Activated T-helper 1 cell treated with anti-CD3 and anti-CD28 coated beads, Interleukin-12 subunit alpha, Interleukin-12 subunit beta, Interleukin-2, Interleukin-4 antibody, amounts not matched to agents 30 ng/mL and 10 ng/mL and 1 ng/mL, durations not matched to agents 14 hours and 24 hours and 36 hours (primary cell): Measurements from ENCODE around the gene PDE4D. TPM values are rescaled to one million over a fixed set of nuclear protein-coding genes. Genes with fewer than 3 reads are reported as not detected.

Experiments
- DNase-seq: peaks from one replicate; pipeline ENCODE4 v3.0.0; 2021; ENCODE audit warnings: low spot score
- H3K27ac Mint-ChIP-seq: one replicate; pipeline ENCODE4 v1.8.0; 2021; ENCODE audit warnings: mild to moderate bottlenecking, mixed read lengths
- H3K27me3 Mint-ChIP-seq: one replicate; pipeline ENCODE4 v1.8.0; 2022; ENCODE audit warnings: mild to moderate bottlenecking, moderate library complexity, mixed read lengths; ENCODE audit not compliant: insufficient read depth
- H3K36me3 Mint-ChIP-seq: one replicate; pipeline ENCODE4 v1.8.0; 2021; ENCODE audit warnings: low read depth, mixed read lengths
- H3K4me1 Mint-ChIP-seq: one replicate; pipeline ENCODE4 v1.8.0; 2021; ENCODE audit warnings: low read depth, mixed read lengths
- H3K4me3 Mint-ChIP-seq: one replicate; pipeline ENCODE4 v1.8.0; 2021; ENCODE audit warnings: mild to moderate bottlenecking, moderate library complexity, mixed read lengths
- H3K9me3 Mint-ChIP-seq: one replicate; pipeline ENCODE4 v1.8.0; 2021; ENCODE audit warnings: mixed read lengths
- intact Hi-C: fragments of 100-400 bp; cut with micrococcal nuclease; formaldehyde crosslinking; loops from one replicate; pipeline ENCODE4 v1.15.1; 2024
- total RNA-seq: library from RNA; stranded (reverse); gene quantifications from 2 replicates; pipeline ENCODE4 v1.2.3, GENCODE V29; 2022

Gene PDE4D
- total RNA-seq, 1 donor from 2014 or later: 50.6 TPM

DNA sequence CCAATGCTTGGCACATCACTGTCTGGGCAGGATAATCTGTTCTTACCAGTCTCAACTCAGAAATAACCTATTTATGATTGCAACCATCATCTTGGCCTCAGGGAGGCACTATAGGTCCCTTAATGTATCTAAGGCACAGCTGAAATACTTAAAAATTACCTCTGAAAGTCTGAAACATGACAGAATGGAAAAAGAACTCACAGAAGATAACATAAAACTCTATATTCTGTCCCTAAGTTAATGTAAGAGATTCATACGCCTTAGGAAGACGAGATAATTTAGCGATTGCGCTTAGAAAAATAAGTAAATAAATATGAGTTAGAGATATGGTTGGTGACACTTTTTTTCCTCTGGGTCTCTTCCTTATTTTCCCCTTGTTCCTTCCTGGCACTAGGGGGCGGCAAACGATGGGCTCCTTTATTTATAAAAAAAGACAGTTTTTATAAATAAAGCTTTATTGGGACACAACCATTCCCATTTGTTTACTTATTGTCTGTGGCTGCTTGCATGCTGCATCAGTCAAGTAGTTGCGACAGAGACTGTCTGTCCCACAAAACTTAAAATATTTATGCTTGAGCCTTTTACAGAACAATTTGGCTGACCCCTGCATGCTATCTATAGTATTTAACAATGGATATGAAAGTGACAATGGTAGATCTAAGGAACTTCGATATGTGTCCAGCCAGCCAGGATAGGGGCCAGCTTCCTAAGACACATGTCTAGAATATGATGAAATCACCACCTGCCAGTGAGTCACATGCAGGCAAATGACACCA, 79.6 kb downstream of the PDE4D start:
- intact Hi-C loops: loop anchor here (2.0 to 5.0 kb wide), 2 partner anchors 347 to 568 kb away; no protein-coding TSS in a partner anchor
- H3K27ac Mint-ChIP-seq: no peak overlapping the region
- H3K4me3 Mint-ChIP-seq: no peak overlapping the region
- no peaks in the 10 kb centered on the region for H3K36me3 Mint-ChIP-seq
- peaks cover 17% of the 10 kb centered on the region for H3K27me3 Mint-ChIP-seq
- DNase-seq: no peak
- H3K9me3 Mint-ChIP-seq: no peaks in the 10 kb centered on the region
- peaks cover 5% of the 10 kb centered on the region for H3K4me1 Mint-ChIP-seq

DNA sequence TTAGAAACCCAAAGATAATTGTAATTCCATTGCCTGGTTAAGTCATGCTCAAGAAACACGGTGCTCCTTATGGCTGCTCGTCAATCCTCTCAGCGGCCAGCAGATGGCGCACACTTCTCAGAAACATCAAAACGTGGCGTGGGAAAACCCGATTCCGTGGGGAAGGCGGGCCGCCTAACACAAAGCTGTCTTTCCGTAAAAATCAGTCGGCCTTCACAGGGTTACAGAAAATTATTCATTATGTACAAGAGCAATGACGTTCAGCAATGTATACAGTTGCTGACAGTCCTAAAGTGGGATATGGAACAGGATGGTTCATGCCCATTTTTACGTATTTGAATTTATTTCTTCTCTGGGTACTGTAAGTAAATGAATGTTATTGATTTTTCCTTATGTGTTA, 83.5 kb downstream of the PDE4D start:
- Mint-ChIP-seq H3K4me1 (peaks cover 5% of the 10 kb centered on the region), H3K27ac (no peak overlapping the region), H3K27me3 (peaks cover 23% of the 10 kb centered on the region), H3K4me3 (no peak overlapping the region), H3K36me3 (no peaks in the 10 kb centered on the region), H3K9me3 (no peaks in the 10 kb centered on the region)
- intact Hi-C loops: loop anchor here (1.0 to 5.0 kb wide), 3 partner anchors 477 to 858 kb away; no protein-coding TSS in a partner anchor
- DNase-seq: peak; percentile 36

GRCh38 chr5:59807806-59808205, 85.7 kb downstream of the PDE4D start:
- Mint-ChIP-seq H3K9me3 (no peaks in the 10 kb centered on the region), H3K36me3 (no peaks in the 10 kb centered on the region), H3K27ac (no peak overlapping the region), H3K27me3 (peaks cover 25% of the 10 kb centered on the region), H3K4me3 (no peak overlapping the region), H3K4me1 (peaks cover 5% of the 10 kb centered on the region)
- DNase-seq: no peak
- intact Hi-C loops: loop anchor here (10.0 kb wide), 1 partner anchor 923 kb away; no protein-coding TSS in a partner anchor

DNA sequence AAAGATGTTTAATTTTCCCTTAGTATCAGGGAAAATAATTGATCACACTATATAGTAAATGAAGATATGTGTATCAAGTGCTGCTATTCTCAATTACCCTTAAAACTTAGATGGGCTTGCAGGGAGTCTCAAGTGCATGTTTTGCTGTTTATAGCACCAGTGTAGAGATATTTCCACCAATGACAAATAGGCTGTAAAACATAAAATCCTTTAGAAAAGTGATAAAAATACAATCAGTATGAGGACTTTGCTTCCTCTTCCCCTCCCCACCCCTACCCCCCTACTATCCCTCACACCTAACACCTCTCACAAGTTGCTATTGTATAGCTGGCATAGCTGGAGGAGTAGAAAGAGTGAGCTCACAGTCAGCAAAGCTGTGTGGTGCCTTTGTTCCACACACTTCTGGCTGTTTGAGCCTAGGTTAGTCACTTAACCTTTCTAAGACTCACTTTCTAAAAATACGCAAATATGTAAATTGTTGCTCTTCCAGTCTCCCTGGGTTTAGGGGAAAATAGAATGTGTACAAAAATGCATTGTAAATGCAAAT, 93.1 kb downstream of the PDE4D start:
- Mint-ChIP-seq H3K4me1 (no peaks in the 10 kb centered on the region), H3K4me3 (no peak overlapping the region), H3K27ac (no peak overlapping the region), H3K9me3 (no peaks in the 10 kb centered on the region), H3K27me3 (peaks cover 11% of the 10 kb centered on the region), H3K36me3 (no peaks in the 10 kb centered on the region)
- intact Hi-C loops: loop anchor here (1.0 to 10.0 kb wide), 7 partner anchors 78 to 916 kb away; no protein-coding TSS in a partner anchor
- no peak for DNase-seq

GRCh38 chr5:59799668-59800346, 93.7 kb downstream of the PDE4D start:
- no peak overlapping the region for H3K4me3 Mint-ChIP-seq
- no peaks in the 10 kb centered on the region for H3K36me3 Mint-ChIP-seq
- H3K9me3 Mint-ChIP-seq: no peaks in the 10 kb centered on the region

DNA sequence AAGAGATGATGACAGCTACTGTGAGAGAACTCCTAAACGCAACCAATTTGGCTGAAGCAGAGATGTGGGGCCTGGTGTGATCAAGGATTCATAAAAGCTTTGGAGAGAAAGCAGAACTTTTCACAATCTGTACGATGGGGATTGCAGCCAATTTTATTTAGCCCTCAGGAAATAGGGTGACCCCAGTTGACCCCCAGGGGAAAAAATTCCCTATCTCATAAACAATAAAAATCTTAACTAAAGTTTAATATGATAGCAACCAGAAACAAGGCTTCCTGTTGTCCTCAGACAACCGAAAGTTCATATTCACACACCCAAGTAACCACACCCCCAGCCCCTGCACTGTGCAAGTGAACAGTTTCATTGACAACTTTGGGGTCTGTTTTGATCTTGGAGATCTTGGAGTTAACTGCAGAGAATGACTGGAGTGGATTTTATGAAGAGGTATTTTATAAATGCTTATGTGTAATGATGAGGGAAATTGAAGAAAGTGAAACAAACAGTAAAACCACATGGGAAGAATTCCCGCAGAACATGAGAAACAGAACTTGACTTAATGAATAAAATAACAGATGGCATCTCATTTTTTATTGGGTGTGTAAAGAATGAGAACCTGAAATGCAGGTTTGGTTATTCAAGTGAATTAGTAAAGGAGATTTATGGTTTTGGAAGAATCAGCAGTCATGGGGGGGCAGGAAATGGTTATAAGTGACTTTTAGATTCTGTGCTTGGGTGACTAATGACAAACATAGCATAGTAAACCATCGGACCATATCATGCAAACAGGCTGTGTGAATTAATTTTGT, 94.5 kb downstream of the PDE4D start:
- no peak overlapping the region for H3K27ac Mint-ChIP-seq
- no peaks in the 10 kb centered on the region for H3K36me3 Mint-ChIP-seq
- DNase-seq: no peak
- intact Hi-C loops: loop anchor here (10.0 kb wide), 1 partner anchor 774 kb away; no protein-coding TSS in a partner anchor
- H3K4me1 Mint-ChIP-seq: no peaks in the 10 kb centered on the region
- H3K9me3 Mint-ChIP-seq: no peaks in the 10 kb centered on the region
- no peak overlapping the region for H3K4me3 Mint-ChIP-seq
- peaks cover 11% of the 10 kb centered on the region for H3K27me3 Mint-ChIP-seq

More at GRCh38 chr5:59799668-59800346, 93.7 kb downstream of the PDE4D start:
- peak; percentile 15 for DNase-seq
- H3K27ac Mint-ChIP-seq: no peak overlapping the region
- peaks cover 11% of the 10 kb centered on the region for H3K27me3 Mint-ChIP-seq
- no peaks in the 10 kb centered on the region for H3K4me1 Mint-ChIP-seq
- intact Hi-C loops: loop anchor here (1.0 to 10.0 kb wide), 8 partner anchors 77 to 915 kb away; no protein-coding TSS in a partner anchor

- peaks cover 8% of the 10 kb centered on the region for H3K4me1 Mint-ChIP-seq
- H3K27ac Mint-ChIP-seq: no peak overlapping the region
- H3K4me3 Mint-ChIP-seq: no peak overlapping the region
- intact Hi-C loops: loop anchor here (10.0 kb wide), 1 partner anchor 770 kb away; no protein-coding TSS in a partner anchor
- peaks cover 5% of the 10 kb centered on the region for H3K27me3 Mint-ChIP-seq
- DNase-seq: no peak
- no peaks in the 10 kb centered on the region for H3K36me3 Mint-ChIP-seq
- H3K9me3 Mint-ChIP-seq: no peaks in the 10 kb centered on the region
Observed at GRCh38 chr5:59795141-59795540, 98.4 kb downstream of the PDE4D start.

GRCh38 chr5:59792983-59793585, 100.4 kb downstream of the PDE4D start:
- Mint-ChIP-seq H3K27me3 (peaks cover 5% of the 10 kb centered on the region), H3K27ac (no peak overlapping the region), H3K4me1 (peaks cover 15% of the 10 kb centered on the region), H3K4me3 (no peak overlapping the region), H3K36me3 (no peaks in the 10 kb centered on the region), H3K9me3 (no peaks in the 10 kb centered on the region)
- intact Hi-C loops: loop anchor here (10.0 kb wide), 1 partner anchor 768 kb away; no protein-coding TSS in a partner anchor
- DNase-seq: no peak

DNA sequence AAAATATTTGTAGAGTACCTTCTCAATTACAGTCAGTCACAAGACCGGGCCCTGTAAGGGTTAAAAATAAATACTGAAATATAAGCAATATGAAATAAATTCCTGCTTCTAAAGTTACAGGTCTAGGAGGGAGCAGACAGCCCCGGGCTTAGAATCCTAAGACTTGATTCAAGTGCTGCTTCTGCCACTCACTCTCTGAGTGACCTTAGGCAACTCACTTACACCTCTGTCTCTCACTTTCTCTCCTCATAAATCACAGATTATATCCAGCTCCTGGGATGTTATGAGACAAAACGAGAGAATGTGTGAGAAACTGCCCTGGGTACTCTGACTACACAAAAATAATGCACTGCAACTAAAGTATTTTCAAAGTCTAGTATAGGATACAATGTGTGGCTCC, 101.9 kb downstream of the PDE4D start:
- intact Hi-C loops: loop anchor here (2.0 to 10.0 kb wide), 2 partner anchors 31 to 767 kb away; no protein-coding TSS in a partner anchor
- H3K36me3 Mint-ChIP-seq: no peaks in the 10 kb centered on the region
- H3K27me3 Mint-ChIP-seq: peaks cover 5% of the 10 kb centered on the region
- DNase-seq: no peak
- H3K4me3 Mint-ChIP-seq: no peak overlapping the region
- H3K9me3 Mint-ChIP-seq: no peaks in the 10 kb centered on the region
- no peak overlapping the region for H3K27ac Mint-ChIP-seq
- peaks cover 15% of the 10 kb centered on the region for H3K4me1 Mint-ChIP-seq

- H3K4me1 Mint-ChIP-seq: peaks cover 20% of the 10 kb centered on the region
- H3K9me3 Mint-ChIP-seq: no peaks in the 10 kb centered on the region
- no peaks in the 10 kb centered on the region for H3K36me3 Mint-ChIP-seq
- H3K27me3 Mint-ChIP-seq: peaks cover 7% of the 10 kb centered on the region
- peak overlapping the region; percentile 13 for H3K4me3 Mint-ChIP-seq
- DNase-seq: no peak
- intact Hi-C loops: loop anchor here (2.0 to 10.0 kb wide), 2 partner anchors 30 to 766 kb away; no protein-coding TSS in a partner anchor
- peak overlapping the region; percentile 76 for H3K27ac Mint-ChIP-seq
Observed at GRCh38 chr5:59790776-59791475, 102.6 kb downstream of the PDE4D start.

DNA sequence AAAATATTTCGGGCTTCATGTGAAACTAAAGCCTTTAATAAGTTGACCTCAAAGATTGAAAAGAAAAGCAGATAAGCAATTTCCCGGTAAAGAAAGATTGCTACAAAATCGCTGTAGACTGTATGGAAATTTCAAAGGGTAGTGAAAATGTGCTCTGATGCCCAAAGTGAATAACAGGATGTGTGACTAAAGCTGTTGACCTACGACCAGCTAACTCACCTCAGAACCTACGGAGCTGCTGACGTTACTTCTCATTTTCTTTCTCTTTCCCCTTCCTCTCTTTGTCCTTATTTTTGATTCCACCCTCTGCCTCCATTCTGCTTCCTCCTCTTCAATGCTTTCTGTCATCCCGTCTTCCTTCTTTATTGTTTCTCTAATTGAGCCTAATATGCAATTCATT, 103.2 kb downstream of the PDE4D start:
- Mint-ChIP-seq H3K4me3 (peak overlapping the region; percentile 13), H3K27ac (peak overlapping the region; percentile 76), H3K9me3 (no peaks in the 10 kb centered on the region), H3K4me1 (peaks cover 20% of the 10 kb centered on the region), H3K27me3 (peaks cover 7% of the 10 kb centered on the region), H3K36me3 (no peaks in the 10 kb centered on the region)
- intact Hi-C loops: loop anchor here (2.0 to 10.0 kb wide), 2 partner anchors 30 to 766 kb away; no protein-coding TSS in a partner anchor
- DNase-seq: no peak
